ENCODE measurements around the gene SLC30A2.

- no peak for TF ChIP-seq ZNF512 (tag; IDR thresholded peaks at IDR 0.05)
- no peak for TF ChIP-seq POLR2A (conservative IDR thresholded peaks at IDR 0.05)
- no peak for TF ChIP-seq NR2C2 (CRISPR knock-in tag; IDR thresholded peaks at IDR 0.05)
- TF ChIP-seq NR2C2 (tag; IDR thresholded peaks at IDR 0.05) = peak; percentile 73
- TF ChIP-seq, protein P1, sequence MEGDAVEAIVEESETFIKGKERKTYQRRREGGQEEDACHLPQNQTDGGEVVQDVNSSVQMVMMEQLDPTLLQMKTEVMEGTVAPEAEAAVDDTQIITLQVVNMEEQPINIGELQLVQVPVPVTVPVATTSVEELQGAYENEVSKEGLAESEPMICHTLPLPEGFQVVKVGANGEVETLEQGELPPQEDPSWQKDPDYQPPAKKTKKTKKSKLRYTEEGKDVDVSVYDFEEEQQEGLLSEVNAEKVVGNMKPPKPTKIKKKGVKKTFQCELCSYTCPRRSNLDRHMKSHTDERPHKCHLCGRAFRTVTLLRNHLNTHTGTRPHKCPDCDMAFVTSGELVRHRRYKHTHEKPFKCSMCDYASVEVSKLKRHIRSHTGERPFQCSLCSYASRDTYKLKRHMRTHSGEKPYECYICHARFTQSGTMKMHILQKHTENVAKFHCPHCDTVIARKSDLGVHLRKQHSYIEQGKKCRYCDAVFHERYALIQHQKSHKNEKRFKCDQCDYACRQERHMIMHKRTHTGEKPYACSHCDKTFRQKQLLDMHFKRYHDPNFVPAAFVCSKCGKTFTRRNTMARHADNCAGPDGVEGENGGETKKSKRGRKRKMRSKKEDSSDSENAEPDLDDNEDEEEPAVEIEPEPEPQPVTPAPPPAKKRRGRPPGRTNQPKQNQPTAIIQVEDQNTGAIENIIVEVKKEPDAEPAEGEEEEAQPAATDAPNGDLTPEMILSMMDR (IDR thresholded peaks at IDR 0.05 in 2 of 3, conservative IDR thresholded peaks at IDR 0.05 in 1 of 3; ENCODE audit: insufficient read depth in 2 of 3, low read depth in 1 of 3, low read length in 3 of 3) = no peak
- 0 out of 2 replicates have a peak, but pooled peaks have one; percentile 17 for TF ChIP-seq MYC (IDR thresholded peaks at IDR 0.05; ENCODE audit: low read depth, low read length)
- TF ChIP-seq MYC (CRISPR knock-in tag; IDR thresholded peaks at IDR 0.05; ENCODE audit: borderline replicate concordance, low read depth) = peak; percentile 83; the same call in 1 of the 2 replicates
- no peak for TF ChIP-seq ATF1 (CRISPR knock-in tag; IDR thresholded peaks at IDR 0.05)
- no peak for TF ChIP-seq ATF1 (tag; IDR thresholded peaks at IDR 0.05)
- TF ChIP-seq HNRNPH1 (optimal IDR thresholded peaks at IDR 0.05; ENCODE audit: low read depth, low read length) = no peak
- no peak for TF ChIP-seq CEBPB (tag; IDR thresholded peaks at IDR 0.05)
- no peak for TF ChIP-seq ZNF407 (IDR thresholded peaks at IDR 0.05; ENCODE audit: low read depth)
- no peak for TF ChIP-seq RBBP5 (IDR thresholded peaks at IDR 0.05; ENCODE audit: borderline replicate concordance, insufficient read depth, low read length, poor library complexity, severe bottlenecking)
- TF ChIP-seq RBM22 (IDR thresholded peaks at IDR 0.05; ENCODE audit: low read depth, low read length, poor library complexity, severe bottlenecking) = no peak
- TF ChIP-seq ZBTB2 (IDR thresholded peaks at IDR 0.05) = no peak; the same call in 1 of the 2 replicates
Observed at GRCh38 chr1:26049531-26050247, 3.8 kb upstream of the SLC30A2 start.
